ENCODE results near the gene TMIE. TPM values are rescaled to one million over a fixed set of nuclear protein-coding genes. Genes with fewer than 3 reads are reported as not detected.

The TMIE gene
- total and polyA plus RNA-seq, 2 of the 4 experiments (the other 2 are of a cell fraction): 0.12 TPM; not detected in 1

GRCh38 chr3:46672349-46672695, 28.9 kb upstream of the TMIE start:
- no peak overlapping the region for H3K4me2 ChIP-seq (ENCODE audit: low read depth, low read length)
- H2BK15ac ChIP-seq (ENCODE audit: low read depth, low read length): no peak overlapping the region
- ChIA-PET CTCF (interaction anchor here (1.2 to 1.4 kb wide), 2 partner anchors 9 to 42 kb away, joined by 3 read pairs; no protein-coding TSS in a partner anchor), POLR2A (ENCODE audit: unreplicated experiment) (no interaction called here)
- H3K9me1 ChIP-seq (ENCODE audit: insufficient read depth, low read length): no peaks in the 10 kb centered on the region
- no peaks in the 10 kb centered on the region for H4K20me1 ChIP-seq (ENCODE audit: insufficient read depth, low read length)
- H2AFZ ChIP-seq (replicated peaks; ENCODE audit: low read length, poor library complexity): no peak overlapping the region
- H3K4me3 ChIP-seq (ENCODE audit: insufficient read depth, low read depth, low read length): no peak overlapping the region
- H3K79me1 ChIP-seq (ENCODE audit: low read depth in 1 of 2, low read length in 2 of 2): no peaks in the 10 kb centered on the region
- no peaks in the 10 kb centered on the region for H3K27me3 ChIP-seq (ENCODE audit: control insufficient read depth, insufficient read depth, low read length)
- H3K23ac ChIP-seq (ENCODE audit: low read depth, low read length): no peak overlapping the region
- H3K36me3 ChIP-seq (ENCODE audit: control insufficient read depth, insufficient read depth, low read length): peaks cover 5% of the 10 kb centered on the region; the same call in 1 of the 2 replicates
- H4K91ac ChIP-seq (ENCODE audit: insufficient read depth, low read depth, low read length): no peak overlapping the region
- no peak overlapping the region for H2BK5ac ChIP-seq (ENCODE audit: low read depth, low read length, poor library complexity, severe bottlenecking)
- no peak overlapping the region for H3K9ac ChIP-seq (ENCODE audit: low read depth, low read length)
- dilution Hi-C loops (cut with HindIII; ENCODE audit: low sequenced_read_pairs, unreplicated experiment): no loop called here
- H2BK120ac ChIP-seq (ENCODE audit: low read depth, low read length): no peak overlapping the region
- H3K9me3 ChIP-seq (ENCODE audit: control insufficient read depth, insufficient read depth, low read length): no peaks in the 10 kb centered on the region
- H3K4ac ChIP-seq (ENCODE audit: low read depth, low read length): no peak overlapping the region
- no peak overlapping the region for H3K14ac ChIP-seq (replicated peaks; ENCODE audit: low read depth, low read length)
- no peak for ATAC-seq (ENCODE audit: low read depth)
- H2AK5ac ChIP-seq (ENCODE audit: low read depth, low read length): no peak overlapping the region
- H3K56ac ChIP-seq (ENCODE audit: extremely low read depth, insufficient read depth, low read length): no peak overlapping the region
- H4K8ac ChIP-seq (ENCODE audit: low read depth in 2 of 2, low read length in 2 of 2): no peak overlapping the region
- H2BK20ac ChIP-seq (ENCODE audit: low read depth, low read length): no peak overlapping the region
- no TSS peak for BruUV-seq (replicated peaks)
- WGBS, 2 experiments (ENCODE audit: extremely low coverage in 2 of 2, insufficient read length in 1 of 2): no CpG with 5 or more reads among the region's 6 CpGs
- no peak overlapping the region for H3K18ac ChIP-seq (ENCODE audit: low read depth, low read length)
- no peak for DNase-seq
- no peak for TF ChIP-seq FOS (IDR thresholded peaks at IDR 0.05; ENCODE audit: low read depth, low read length)
- no peak overlapping the region for H2AK9ac ChIP-seq (replicated peaks; ENCODE audit: low read depth, low read length, poor library complexity)
- intact Hi-C loops (cut with micrococcal nuclease): no loop called here
- H3K27ac ChIP-seq (ENCODE audit: insufficient read depth, low read length): no peak overlapping the region
- in situ Hi-C loops (cut with MboI; ENCODE audit: low sequenced_read_pairs): no loop called here
- H3K4me1 ChIP-seq (ENCODE audit: control insufficient read depth, insufficient read depth, low read length): peaks cover 2% of the 10 kb centered on the region; the same call in 1 of the 2 replicates
- H4K5ac ChIP-seq (ENCODE audit: low read depth, low read length): no peak overlapping the region

Data from IMR-90 (cell line).